ENCODE measurements around the gene TMEM165. TPM values are rescaled to one million over a fixed set of nuclear protein-coding genes. Genes with fewer than 3 reads are reported as not detected.

The TMEM165 gene
- total and polyA plus RNA-seq, 10 of the 15 experiments (the other 5 are each of a cell fraction or from before 2014, with no cell fraction given): 18.3 to 141 (median 81.1) TPM

DNA sequence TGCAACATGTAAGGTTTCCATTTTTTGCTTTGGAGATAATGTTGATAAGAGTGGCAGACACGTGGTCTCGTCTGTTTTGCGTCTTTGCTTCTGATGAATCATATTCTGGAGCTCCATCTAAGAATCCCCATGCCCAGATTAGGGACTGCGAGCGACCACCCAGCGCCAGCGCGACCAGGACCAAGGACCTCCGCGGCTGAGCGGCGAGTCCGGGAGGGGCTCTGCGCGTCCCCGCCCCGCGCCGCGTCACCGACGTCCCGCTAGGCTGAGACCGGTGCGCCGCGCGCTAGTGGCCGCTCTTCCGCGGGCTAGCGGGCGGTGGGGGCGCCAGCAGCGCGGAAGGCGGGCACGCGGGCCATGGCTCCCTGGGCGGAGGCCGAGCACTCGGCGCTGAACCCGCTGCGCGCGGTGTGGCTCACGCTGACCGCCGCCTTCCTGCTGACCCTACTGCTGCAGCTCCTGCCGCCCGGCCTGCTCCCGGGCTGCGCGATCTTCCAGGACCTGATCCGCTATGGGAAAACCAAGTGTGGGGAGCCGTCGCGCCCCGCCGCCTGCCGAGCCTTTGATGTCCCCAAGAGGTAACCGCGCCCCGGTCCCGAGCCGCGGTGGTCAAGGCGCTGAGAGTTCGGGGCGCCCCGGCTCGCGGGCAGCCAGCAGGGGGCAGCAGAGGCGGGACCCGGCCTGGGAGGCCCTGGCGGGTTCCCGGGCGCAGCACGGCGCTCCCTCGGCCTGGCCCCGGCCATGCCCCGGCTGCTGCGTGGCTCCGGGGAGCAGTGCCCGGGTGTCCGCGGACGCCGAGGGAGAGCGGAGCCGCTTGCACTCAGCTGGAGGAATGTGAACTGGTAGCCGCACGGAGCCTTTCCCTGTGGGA lies 49.5 kb upstream of the TMEM165 start, which contains the start of gene SRD5A3 (continued):
- TF ChIP-seq, protein P1, sequence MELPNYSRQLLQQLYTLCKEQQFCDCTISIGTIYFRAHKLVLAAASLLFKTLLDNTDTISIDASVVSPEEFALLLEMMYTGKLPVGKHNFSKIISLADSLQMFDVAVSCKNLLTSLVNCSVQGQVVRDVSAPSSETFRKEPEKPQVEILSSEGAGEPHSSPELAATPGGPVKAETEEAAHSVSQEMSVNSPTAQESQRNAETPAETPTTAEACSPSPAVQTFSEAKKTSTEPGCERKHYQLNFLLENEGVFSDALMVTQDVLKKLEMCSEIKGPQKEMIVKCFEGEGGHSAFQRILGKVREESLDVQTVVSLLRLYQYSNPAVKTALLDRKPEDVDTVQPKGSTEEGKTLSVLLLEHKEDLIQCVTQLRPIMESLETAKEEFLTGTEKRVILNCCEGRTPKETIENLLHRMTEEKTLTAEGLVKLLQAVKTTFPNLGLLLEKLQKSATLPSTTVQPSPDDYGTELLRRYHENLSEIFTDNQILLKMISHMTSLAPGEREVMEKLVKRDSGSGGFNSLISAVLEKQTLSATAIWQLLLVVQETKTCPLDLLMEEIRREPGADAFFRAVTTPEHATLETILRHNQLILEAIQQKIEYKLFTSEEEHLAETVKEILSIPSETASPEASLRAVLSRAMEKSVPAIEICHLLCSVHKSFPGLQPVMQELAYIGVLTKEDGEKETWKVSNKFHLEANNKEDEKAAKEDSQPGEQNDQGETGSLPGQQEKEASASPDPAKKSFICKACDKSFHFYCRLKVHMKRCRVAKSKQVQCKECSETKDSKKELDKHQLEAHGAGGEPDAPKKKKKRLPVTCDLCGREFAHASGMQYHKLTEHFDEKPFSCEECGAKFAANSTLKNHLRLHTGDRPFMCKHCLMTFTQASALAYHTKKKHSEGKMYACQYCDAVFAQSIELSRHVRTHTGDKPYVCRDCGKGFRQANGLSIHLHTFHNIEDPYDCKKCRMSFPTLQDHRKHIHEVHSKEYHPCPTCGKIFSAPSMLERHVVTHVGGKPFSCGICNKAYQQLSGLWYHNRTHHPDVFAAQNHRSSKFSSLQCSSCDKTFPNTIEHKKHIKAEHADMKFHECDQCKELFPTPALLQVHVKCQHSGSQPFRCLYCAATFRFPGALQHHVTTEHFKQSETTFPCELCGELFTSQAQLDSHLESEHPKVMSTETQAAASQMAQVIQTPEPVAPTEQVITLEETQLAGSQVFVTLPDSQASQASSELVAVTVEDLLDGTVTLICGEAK (IDR thresholded peaks at IDR 0.05; ENCODE audit: borderline replicate concordance): no peak
- TF ChIP-seq CBX3 (IDR thresholded peaks at IDR 0.05; ENCODE audit: borderline replicate concordance, low read depth) (no peak), IRF4 (IDR thresholded peaks at IDR 0.05; ENCODE audit: low read depth, low read length) (no peak), IKZF2 (IDR thresholded peaks at IDR 0.05) (no peak), CEBPB (IDR thresholded peaks at IDR 0.05; ENCODE audit: borderline replicate concordance in 1 of 2, low read depth in 2 of 2, low read length in 2 of 2) (no peak), NFYB (IDR thresholded peaks at IDR 0.05; ENCODE audit: insufficient read depth, low read depth, low read length) (no peak), FOXM1 (IDR thresholded peaks at IDR 0.05; ENCODE audit: low read depth, low read length) (no peak), RB1 (IDR thresholded peaks at IDR 0.05; ENCODE audit: borderline replicate concordance) (peak; percentile 85; the same call in 1 of the 2 replicates), TARDBP (IDR thresholded peaks at IDR 0.05; ENCODE audit: borderline replicate concordance) (no peak), EED (IDR thresholded peaks at IDR 0.05; ENCODE audit: low read depth) (peak; percentile 31; the same call in 1 of the 2 replicates)
- TF ChIP-seq, protein P2, sequence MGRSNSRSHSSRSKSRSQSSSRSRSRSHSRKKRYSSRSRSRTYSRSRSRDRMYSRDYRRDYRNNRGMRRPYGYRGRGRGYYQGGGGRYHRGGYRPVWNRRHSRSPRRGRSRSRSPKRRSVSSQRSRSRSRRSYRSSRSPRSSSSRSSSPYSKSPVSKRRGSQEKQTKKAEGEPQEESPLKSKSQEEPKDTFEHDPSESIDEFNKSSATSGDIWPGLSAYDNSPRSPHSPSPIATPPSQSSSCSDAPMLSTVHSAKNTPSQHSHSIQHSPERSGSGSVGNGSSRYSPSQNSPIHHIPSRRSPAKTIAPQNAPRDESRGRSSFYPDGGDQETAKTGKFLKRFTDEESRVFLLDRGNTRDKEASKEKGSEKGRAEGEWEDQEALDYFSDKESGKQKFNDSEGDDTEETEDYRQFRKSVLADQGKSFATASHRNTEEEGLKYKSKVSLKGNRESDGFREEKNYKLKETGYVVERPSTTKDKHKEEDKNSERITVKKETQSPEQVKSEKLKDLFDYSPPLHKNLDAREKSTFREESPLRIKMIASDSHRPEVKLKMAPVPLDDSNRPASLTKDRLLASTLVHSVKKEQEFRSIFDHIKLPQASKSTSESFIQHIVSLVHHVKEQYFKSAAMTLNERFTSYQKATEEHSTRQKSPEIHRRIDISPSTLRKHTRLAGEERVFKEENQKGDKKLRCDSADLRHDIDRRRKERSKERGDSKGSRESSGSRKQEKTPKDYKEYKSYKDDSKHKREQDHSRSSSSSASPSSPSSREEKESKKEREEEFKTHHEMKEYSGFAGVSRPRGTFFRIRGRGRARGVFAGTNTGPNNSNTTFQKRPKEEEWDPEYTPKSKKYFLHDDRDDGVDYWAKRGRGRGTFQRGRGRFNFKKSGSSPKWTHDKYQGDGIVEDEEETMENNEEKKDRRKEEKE (IDR thresholded peaks at IDR 0.05): no peak
- TF ChIP-seq, protein P3, sequence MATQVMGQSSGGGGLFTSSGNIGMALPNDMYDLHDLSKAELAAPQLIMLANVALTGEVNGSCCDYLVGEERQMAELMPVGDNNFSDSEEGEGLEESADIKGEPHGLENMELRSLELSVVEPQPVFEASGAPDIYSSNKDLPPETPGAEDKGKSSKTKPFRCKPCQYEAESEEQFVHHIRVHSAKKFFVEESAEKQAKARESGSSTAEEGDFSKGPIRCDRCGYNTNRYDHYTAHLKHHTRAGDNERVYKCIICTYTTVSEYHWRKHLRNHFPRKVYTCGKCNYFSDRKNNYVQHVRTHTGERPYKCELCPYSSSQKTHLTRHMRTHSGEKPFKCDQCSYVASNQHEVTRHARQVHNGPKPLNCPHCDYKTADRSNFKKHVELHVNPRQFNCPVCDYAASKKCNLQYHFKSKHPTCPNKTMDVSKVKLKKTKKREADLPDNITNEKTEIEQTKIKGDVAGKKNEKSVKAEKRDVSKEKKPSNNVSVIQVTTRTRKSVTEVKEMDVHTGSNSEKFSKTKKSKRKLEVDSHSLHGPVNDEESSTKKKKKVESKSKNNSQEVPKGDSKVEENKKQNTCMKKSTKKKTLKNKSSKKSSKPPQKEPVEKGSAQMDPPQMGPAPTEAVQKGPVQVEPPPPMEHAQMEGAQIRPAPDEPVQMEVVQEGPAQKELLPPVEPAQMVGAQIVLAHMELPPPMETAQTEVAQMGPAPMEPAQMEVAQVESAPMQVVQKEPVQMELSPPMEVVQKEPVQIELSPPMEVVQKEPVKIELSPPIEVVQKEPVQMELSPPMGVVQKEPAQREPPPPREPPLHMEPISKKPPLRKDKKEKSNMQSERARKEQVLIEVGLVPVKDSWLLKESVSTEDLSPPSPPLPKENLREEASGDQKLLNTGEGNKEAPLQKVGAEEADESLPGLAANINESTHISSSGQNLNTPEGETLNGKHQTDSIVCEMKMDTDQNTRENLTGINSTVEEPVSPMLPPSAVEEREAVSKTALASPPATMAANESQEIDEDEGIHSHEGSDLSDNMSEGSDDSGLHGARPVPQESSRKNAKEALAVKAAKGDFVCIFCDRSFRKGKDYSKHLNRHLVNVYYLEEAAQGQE (IDR thresholded peaks at IDR 0.05; ENCODE audit: low read depth, low read length): 0 out of 2 replicates have a peak, but pooled peaks have one; percentile 12
- TF ChIP-seq, protein P4, sequence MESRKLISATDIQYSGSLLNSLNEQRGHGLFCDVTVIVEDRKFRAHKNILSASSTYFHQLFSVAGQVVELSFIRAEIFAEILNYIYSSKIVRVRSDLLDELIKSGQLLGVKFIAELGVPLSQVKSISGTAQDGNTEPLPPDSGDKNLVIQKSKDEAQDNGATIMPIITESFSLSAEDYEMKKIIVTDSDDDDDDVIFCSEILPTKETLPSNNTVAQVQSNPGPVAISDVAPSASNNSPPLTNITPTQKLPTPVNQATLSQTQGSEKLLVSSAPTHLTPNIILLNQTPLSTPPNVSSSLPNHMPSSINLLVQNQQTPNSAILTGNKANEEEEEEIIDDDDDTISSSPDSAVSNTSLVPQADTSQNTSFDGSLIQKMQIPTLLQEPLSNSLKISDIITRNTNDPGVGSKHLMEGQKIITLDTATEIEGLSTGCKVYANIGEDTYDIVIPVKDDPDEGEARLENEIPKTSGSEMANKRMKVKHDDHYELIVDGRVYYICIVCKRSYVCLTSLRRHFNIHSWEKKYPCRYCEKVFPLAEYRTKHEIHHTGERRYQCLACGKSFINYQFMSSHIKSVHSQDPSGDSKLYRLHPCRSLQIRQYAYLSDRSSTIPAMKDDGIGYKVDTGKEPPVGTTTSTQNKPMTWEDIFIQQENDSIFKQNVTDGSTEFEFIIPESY (IDR thresholded peaks at IDR 0.05): no peak
- TF ChIP-seq, protein P5, sequence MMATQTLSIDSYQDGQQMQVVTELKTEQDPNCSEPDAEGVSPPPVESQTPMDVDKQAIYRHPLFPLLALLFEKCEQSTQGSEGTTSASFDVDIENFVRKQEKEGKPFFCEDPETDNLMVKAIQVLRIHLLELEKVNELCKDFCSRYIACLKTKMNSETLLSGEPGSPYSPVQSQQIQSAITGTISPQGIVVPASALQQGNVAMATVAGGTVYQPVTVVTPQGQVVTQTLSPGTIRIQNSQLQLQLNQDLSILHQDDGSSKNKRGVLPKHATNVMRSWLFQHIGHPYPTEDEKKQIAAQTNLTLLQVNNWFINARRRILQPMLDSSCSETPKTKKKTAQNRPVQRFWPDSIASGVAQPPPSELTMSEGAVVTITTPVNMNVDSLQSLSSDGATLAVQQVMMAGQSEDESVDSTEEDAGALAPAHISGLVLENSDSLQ (IDR thresholded peaks at IDR 0.05): no peak
